Hair follicular keratinocyte (primary cell): ENCODE data around the gene CYP17A1. TPM values are rescaled to one million over a fixed set of nuclear protein-coding genes. Genes with fewer than 3 reads are reported as not detected.

Experiments
- total RNA-seq: library from RNA; depleted of rRNA; stranded (reverse); fragments of >200 nt; gene quantifications from 2 replicates; pipeline ENCODE4 v1.2.3, GENCODE V29; 2015

CYP17A1 gene, protein sequence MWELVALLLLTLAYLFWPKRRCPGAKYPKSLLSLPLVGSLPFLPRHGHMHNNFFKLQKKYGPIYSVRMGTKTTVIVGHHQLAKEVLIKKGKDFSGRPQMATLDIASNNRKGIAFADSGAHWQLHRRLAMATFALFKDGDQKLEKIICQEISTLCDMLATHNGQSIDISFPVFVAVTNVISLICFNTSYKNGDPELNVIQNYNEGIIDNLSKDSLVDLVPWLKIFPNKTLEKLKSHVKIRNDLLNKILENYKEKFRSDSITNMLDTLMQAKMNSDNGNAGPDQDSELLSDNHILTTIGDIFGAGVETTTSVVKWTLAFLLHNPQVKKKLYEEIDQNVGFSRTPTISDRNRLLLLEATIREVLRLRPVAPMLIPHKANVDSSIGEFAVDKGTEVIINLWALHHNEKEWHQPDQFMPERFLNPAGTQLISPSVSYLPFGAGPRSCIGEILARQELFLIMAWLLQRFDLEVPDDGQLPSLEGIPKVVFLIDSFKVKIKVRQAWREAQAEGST
- not detected in 2 replicates for total RNA-seq

DNA sequence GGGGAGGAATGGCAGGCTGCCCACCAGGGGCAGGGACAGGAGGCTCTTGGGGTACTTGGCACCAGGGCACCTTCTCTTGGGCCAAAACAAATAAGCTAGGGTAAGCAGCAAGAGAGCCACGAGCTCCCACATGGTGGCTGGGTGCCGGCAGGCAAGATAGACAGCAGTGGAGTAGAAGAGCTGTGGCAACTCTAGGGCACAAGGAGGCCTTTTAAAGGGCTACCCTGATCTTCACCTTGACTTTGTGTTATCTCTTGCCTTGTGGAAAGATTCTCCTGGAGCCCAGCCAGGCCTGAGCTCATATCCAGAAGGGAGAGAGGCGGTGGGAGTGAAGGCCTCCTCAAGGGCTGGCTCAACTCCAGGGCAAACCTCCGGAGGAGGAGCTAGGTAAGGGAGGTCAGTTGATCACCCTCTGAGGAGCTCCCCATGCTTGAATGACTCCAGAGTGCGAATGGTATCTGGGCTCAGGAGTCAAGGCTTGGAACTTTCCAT, at the start of gene CYP17A1:
TSS of gene CYP17A1 (minus strand) at position 184 of the 492 bp plus-strand sequence. CDS start at position 132, 52 bp downstream.

DNA sequence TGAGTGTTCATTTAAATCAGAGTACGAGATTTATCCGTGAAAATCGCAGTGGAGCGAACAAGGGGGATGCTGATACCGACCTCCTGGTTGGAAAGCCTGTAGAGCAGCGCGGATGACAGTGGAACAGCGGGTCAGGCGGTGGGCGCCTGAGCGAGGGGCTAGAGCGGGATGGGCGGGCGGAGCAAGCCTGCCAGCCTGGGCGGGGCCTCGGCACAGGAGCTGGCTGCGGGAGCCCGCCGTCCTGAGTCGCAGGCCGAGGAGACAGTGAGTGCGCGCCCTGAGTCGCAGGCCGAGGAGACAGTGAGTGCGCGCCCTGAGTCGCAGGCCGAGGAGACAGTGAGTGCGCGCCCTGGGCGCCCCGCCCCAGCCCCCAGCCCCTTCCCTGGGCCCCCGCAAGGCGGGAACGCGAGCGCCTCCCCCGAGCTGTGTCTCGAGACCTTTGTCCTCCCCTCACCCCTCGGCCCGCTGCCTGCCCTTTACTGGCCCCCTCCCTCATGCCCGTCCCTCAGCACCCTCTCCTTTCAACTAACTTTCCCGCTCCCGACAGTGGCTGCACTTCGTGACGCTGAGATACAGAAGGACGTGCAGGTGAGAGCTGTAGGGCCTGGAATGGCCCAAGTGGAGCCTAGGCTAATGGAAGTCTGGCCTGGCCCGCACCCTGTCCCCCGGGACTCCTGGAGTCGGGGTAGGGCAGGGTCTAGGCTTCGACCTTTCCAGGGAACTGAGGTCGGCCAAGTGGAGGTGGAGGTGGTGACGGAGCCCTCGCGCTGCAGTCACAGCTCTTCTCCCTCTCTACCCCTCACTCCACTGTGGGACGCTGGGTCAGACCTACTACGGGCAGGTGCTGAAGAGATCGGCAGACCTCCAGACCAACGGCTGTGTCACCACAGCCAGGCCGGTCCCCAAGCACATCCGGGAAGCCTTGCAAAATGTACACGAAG, 32.3 kb upstream of the CYP17A1 start, which contains the start of gene AS3MT:
TSS of gene AS3MT (plus strand) at position 213 of the 941 bp plus-strand sequence. CDS start at position 336, 123 bp downstream.

Other genes starting within 250 kb of the CYP17A1 start
- gene TRIM8, start 192.9 kb downstream of the CYP17A1 start, total RNA-seq: 81.1 and 125 TPM in 2 replicates
- gene ARL3, start 123.0 kb downstream of the CYP17A1 start, total RNA-seq: 3.5 and 5.2 TPM in 2 replicates
- gene SFXN2, start 122.8 kb downstream of the CYP17A1 start, total RNA-seq: 5.6 and 6.0 TPM in 2 replicates
- 32.1 and 33.8 TPM in 2 replicates for gene WBP1L, start 93.5 kb downstream of the CYP17A1 start, total RNA-seq
- gene BORCS7, start 16.8 kb upstream of the CYP17A1 start, total RNA-seq: 8.2 and 12.0 TPM in 2 replicates
- gene AS3MT, start 32.1 kb upstream of the CYP17A1 start, total RNA-seq: 3.2 and 3.6 TPM in 2 replicates
- 1.9 and 2.6 TPM in 2 replicates for gene CNNM2, start 80.9 kb upstream of the CYP17A1 start, total RNA-seq